Right lobe of liver (tissue), 6 donors: ENCODE data around the gene MAP4K3. TPM values are rescaled to one million over a fixed set of nuclear protein-coding genes. Genes with fewer than 3 reads are reported as not detected.

Experiments used
- ATAC-seq, 4 donors: fragments of 200-7000 bp; cut with Tn5 transposase; one replicate each; pipeline ENCODE4 v1.9.1; 2020; ENCODE audit warnings: mild to moderate bottlenecking in 4 of 4, moderate library complexity in 4 of 4
- DNase-seq, 3 donors: peaks; one replicate each; pipeline ENCODE4 v3.0.0-alpha.2; 2020
- H3K27ac ChIP-seq, 3 donors: fragments of 200-600 bp; one replicate each; pipeline ENCODE4 v1.8.0; 2022
- H3K27me3 ChIP-seq, 2 donors: fragments of 200-600 bp; one replicate each; pipeline ENCODE4 v1.8.0; 2022
- H3K36me3 ChIP-seq, 4 donors: fragments of 200-600 bp; sonication (generic) in 1 of 4; one replicate each; pipeline versions ENCODE4 v1.5.1 to v1.8.0; 2017 to 2022; ENCODE audit warnings: control low read depth in 1 of 4
- H3K4me1 ChIP-seq, 4 donors: fragments of 200-600 bp; sonication (generic) in 1 of 4; one replicate each; pipeline versions ENCODE4 v1.5.1 to v1.8.0; 2017 to 2022; ENCODE audit warnings: control low read depth in 1 of 4
- H3K4me3 ChIP-seq, 3 donors: fragments of 200-600 bp; one replicate each; pipeline ENCODE4 v1.8.0; 2022
- H3K9me3 ChIP-seq, 4 donors: fragments of 200-600 bp; sonication (generic) in 1 of 4; one replicate each; pipeline versions ENCODE4 v1.5.1 to v1.8.0; 2017 to 2022; ENCODE audit warnings: control low read depth in 1 of 4
- POLR2A ChIP-seq: fragments of 450-650 bp; IDR thresholded peaks from one replicate; pipeline ENCODE4 v1.6.1; 2017; ENCODE audit warnings: antibody characterized with exemption, mild to moderate bottlenecking
- WGBS: methylation state at CpG from one replicate; pipeline ENCODE4 v1.1.6; 2018; ENCODE audit warnings: low coverage, low lambda C conversion rate; ENCODE audit not compliant: insufficient coverage; ENCODE audit errors: missing lambda C conversion rate; 5-methylcytosine and 5-hydroxymethylcytosine counted together
- intact Hi-C, 2 donors: fragments of 100-400 bp; cut with DNase I; formaldehyde crosslinking; loops; one replicate each; pipeline versions ENCODE4 v1.11.2 to v1.14.1; 2022
- total RNA-seq, 6 experiments: library from RNA; depleted of rRNA in 2 of 6; stranded (reverse); fragments of >200 nt in 2 of 6; fragmentation: NEBNext Ultra II Directional in 3 of 6; extraction: Animal tissue kit (Norgen Biotek cat#: 25700) in 3 of 6; gene quantifications; one replicate each; pipeline versions ENCODE4 v1.1.0 to v1.2.4, GENCODE V29; 2016 to 2023
- TF ChIP-seq, protein P1 (sequence below), 4 donors: fragments of 200-600 bp in 3 of 4; fragments of 450-650 bp in 1 of 4; IDR thresholded peaks; one replicate each; pipeline versions ENCODE4 v1.5.1 to v1.8.0; 2016 to 2022; ENCODE audit warnings: antibody characterized with exemption in 4 of 4, mild to moderate bottlenecking in 2 of 4
- donor health status: DM: no; HTN: yes; CAD: no.
- donor health status: DM: no; HTN: no; CAD: no.
- donor health status: DM: no; HTN: no; CAD: no.
- donor health status: DM: no; HTN: yes; CAD: no.
- donor health status: DM: no; HTN: yes; CAD: no.

The MAP4K3 gene
- total RNA-seq, 6 experiments from 2014 or later, result 14.5 to 24.8 (median 17.1) TPM

- Histone ChIP-seq H3K27ac (no peak overlapping the region), H3K4me1 (no peaks in the 10 kb centered on the region), H3K36me3 (no peaks in the 10 kb centered on the region), H3K27me3 (no peaks in the 10 kb centered on the region), H3K9me3 (no peaks in the 10 kb centered on the region), H3K4me3 (no peak overlapping the region)
- intact Hi-C loops, result no loop called here
- ATAC-seq, result no peak
- WGBS, result 100% methylated on average over 2 of the region's 3 CpGs
- DNase-seq, result no peak
- TF ChIP-seq, protein P1, sequence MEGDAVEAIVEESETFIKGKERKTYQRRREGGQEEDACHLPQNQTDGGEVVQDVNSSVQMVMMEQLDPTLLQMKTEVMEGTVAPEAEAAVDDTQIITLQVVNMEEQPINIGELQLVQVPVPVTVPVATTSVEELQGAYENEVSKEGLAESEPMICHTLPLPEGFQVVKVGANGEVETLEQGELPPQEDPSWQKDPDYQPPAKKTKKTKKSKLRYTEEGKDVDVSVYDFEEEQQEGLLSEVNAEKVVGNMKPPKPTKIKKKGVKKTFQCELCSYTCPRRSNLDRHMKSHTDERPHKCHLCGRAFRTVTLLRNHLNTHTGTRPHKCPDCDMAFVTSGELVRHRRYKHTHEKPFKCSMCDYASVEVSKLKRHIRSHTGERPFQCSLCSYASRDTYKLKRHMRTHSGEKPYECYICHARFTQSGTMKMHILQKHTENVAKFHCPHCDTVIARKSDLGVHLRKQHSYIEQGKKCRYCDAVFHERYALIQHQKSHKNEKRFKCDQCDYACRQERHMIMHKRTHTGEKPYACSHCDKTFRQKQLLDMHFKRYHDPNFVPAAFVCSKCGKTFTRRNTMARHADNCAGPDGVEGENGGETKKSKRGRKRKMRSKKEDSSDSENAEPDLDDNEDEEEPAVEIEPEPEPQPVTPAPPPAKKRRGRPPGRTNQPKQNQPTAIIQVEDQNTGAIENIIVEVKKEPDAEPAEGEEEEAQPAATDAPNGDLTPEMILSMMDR (IDR thresholded peaks at IDR 0.05), result no peak
- no peak for TF ChIP-seq POLR2A
Observed at GRCh38 chr2:39335930-39336329, 101.2 kb downstream of the MAP4K3 start.

DNA sequence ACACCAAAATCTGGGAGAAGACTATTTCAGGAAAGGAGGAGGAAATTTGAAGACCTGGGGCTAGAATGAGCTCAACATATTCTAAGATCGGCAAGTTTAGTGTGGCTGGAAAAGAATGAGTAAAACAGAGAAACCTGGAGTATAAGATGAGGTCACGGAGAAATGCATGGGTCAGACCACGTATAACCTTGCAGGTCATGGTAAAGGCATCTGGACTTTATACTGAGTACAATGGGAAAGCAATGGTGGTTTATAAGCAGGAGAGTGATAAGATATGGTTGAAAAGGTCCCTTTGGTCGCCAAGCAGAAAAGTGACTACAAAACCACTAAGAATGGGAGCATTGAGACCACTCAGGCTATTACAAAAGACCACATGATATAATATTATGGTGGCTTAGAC, 102.1 kb downstream of the MAP4K3 start:
- TF ChIP-seq, protein P1 (IDR thresholded peaks at IDR 0.05), result no peak
- no peak for TF ChIP-seq POLR2A
- no peak for DNase-seq

DNA sequence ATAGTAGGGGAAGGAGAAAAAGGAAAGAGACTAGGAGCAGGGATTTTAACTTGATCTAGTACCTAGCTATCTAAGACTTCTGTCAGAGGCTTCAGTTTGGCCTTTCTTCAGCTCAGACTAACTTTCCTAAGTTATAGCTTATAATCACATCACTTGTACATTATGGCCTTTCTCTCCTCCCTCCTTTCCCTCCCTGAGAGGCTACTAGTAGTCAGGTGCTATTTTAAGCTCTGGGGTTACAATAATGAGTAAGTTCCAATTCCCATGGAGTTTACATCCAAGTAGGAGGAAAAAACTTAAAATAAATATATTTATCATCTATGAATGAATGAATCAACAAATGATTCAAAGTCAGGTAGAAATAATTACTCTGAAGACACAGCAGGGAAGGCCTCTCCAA, 102.6 kb downstream of the MAP4K3 start:
- Histone ChIP-seq H3K4me3 (no peak overlapping the region), H3K27ac (no peak overlapping the region), H3K4me1 (no peaks in the 10 kb centered on the region), H3K27me3 (no peaks in the 10 kb centered on the region), H3K36me3 (no peaks in the 10 kb centered on the region), H3K9me3 (no peaks in the 10 kb centered on the region)
- DNase-seq (no peak), ATAC-seq (no peak)
- TF ChIP-seq, protein P1 (IDR thresholded peaks at IDR 0.05), result no peak
- TF ChIP-seq POLR2A, result no peak
- intact Hi-C loops, result no loop called here

More for the DNA sequence above, 102.1 kb downstream of the MAP4K3 start:
- Histone ChIP-seq H3K9me3 (no peaks in the 10 kb centered on the region), H3K27ac (no peak overlapping the region), H3K4me3 (no peak overlapping the region), H3K4me1 (no peaks in the 10 kb centered on the region), H3K27me3 (no peaks in the 10 kb centered on the region), H3K36me3 (no peaks in the 10 kb centered on the region)
- WGBS, result 94% methylated on average over 3 of the region's 4 CpGs
- intact Hi-C loops, result no loop called here
- no peak for ATAC-seq

DNA sequence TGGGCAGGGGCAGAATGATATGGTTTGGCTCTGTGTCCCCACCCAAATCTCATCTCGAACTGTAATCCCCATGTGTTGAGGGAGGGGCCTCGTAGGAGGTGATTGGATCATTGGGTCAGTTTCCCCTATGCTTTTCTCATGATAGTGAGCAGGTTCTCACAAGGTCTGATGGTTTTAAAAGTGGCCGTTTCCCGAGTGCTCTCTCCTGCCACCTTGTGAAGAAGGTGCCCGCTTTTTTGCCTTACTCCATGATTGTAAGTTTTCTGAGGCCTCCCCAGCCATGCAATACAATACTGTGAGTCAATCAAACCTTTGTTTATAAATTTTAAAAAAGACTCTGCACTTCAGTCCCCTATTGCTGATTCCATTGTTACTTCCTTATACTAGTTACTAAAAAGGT, 110.4 kb downstream of the MAP4K3 start:
- no peak for ATAC-seq
- H3K36me3 ChIP-seq, result peaks cover 0 to 4% (median 0%) of the 10 kb centered on the region in 4 donors

More for the DNA sequence above, 110.4 kb downstream of the MAP4K3 start:
- no peak for TF ChIP-seq POLR2A
- TF ChIP-seq, protein P1 (IDR thresholded peaks at IDR 0.05), result no peak
- no peaks in the 10 kb centered on the region for H3K27me3 ChIP-seq
- no peaks in the 10 kb centered on the region for H3K9me3 ChIP-seq
- H3K27ac ChIP-seq, result no peak overlapping the region
- 89% methylated on average over 3 of the region's 5 CpGs for WGBS
- intact Hi-C loops, result no loop called here
- no peak overlapping the region for H3K4me3 ChIP-seq
- no peaks in the 10 kb centered on the region for H3K4me1 ChIP-seq
- no peak for DNase-seq
